Endothelial cell of umbilical vein (primary cell): ENCODE results near the gene RAD51B. TPM values are rescaled to one million over a fixed set of nuclear protein-coding genes. Genes with fewer than 3 reads are reported as not detected.

Experiments used
- BruUV-seq: library from RNA; stranded (reverse); fragments of 400-500 nt; replicated peaks from 2 replicates; lab custom pipeline; 2021; lab: Mats Ljungman, UMichigan
- CTCF ChIA-PET: fragments of 300-600, 350-600 bp; sonication (Branson Sonifier 250); formaldehyde crosslinking; loops from one replicate; lab custom pipeline; 2021; ENCODE audit warnings: antibody characterized with exemption, inconsistent platforms; lab: Charles Lee
- POLR2A ChIA-PET: fragments of 300-600, 350-600 bp; sonication (Branson Sonifier 250); formaldehyde crosslinking; loops from one replicate; lab custom pipeline; 2021; ENCODE audit warnings: antibody characterized with exemption, inconsistent platforms; lab: Charles Lee
- DNase-seq: peaks from one replicate; pipeline ENCODE4 v3.0.0-alpha.2; 2011; ENCODE audit warnings: low read depth, low spot score
- FAIRE-seq: peaks from 2 replicates; lab custom pipeline; 2011; peaks lifted over from hg19 to GRCh38; lab: Jason Lieb, UNC
- H2AFZ ChIP-seq: 2 replicates; pipeline ENCODE4 v1.6.0; 2012; ENCODE audit warnings: low read depth, low read length, control low read depth, inconsistent platforms
- H3K27ac ChIP-seq: 2 replicates; pipeline ENCODE4 v1.5.1; 2011; ENCODE audit warnings: low read depth, mild to moderate bottlenecking, control low read depth, low read length, moderate library complexity; ENCODE audit not compliant: insufficient read depth
- H3K27me3 ChIP-seq, 2 experiments: 2 replicates each; pipeline versions ENCODE4 v1.6.0 to v1.6.1; 2011; ENCODE audit warnings: low read length in 2 of 2, mixed read lengths in 1 of 2; ENCODE audit not compliant: control insufficient read depth in 2 of 2, insufficient read depth in 2 of 2
- H3K36me3 ChIP-seq, 2 experiments: 2 replicates in 1 of 2; 3 replicates in 1 of 2; pipeline ENCODE4 v1.5.1; 2011; ENCODE audit warnings: low read length in 2 of 2, mild to moderate bottlenecking in 1 of 2, moderate library complexity in 1 of 2; ENCODE audit not compliant: control insufficient read depth in 2 of 2, insufficient read depth in 2 of 2; ENCODE audit errors: extremely low read depth in 1 of 2
- H3K4me1 ChIP-seq: 3 replicates; pipeline ENCODE4 v1.5.1; 2011; ENCODE audit warnings: mild to moderate bottlenecking, low read length; ENCODE audit not compliant: control insufficient read depth, insufficient read depth; ENCODE audit errors: extremely low read depth
- H3K4me2 ChIP-seq: 2 replicates; pipeline ENCODE4 v1.6.1; 2011; ENCODE audit warnings: low read length, control low read depth, mixed read lengths; ENCODE audit not compliant: insufficient read depth
- H3K4me3 ChIP-seq, 3 experiments: fragments of 200-600 bp in 1 of 3; sonication (generic), shearing (Covaris generic) in 1 of 3; replicated peaks in 1 of 3; 2 replicates each; pipeline ENCODE4 v1.5.1; 2011 to 2016; ENCODE audit warnings: control low read depth in 3 of 3, low read length in 3 of 3, mild to moderate bottlenecking in 2 of 3, inconsistent platforms in 1 of 3, low read depth in 1 of 3, moderate library complexity in 1 of 3; ENCODE audit not compliant: insufficient read depth in 1 of 3
- H3K79me2 ChIP-seq: 2 replicates; pipeline ENCODE4 v1.6.0; 2012; ENCODE audit warnings: low read length, inconsistent platforms; ENCODE audit not compliant: control insufficient read depth, insufficient read depth
- H3K9ac ChIP-seq: replicated peaks from 2 replicates; pipeline ENCODE3; 2011; ENCODE audit warnings: low read length, control low read depth; ENCODE audit not compliant: insufficient read depth; ENCODE audit errors: extremely low read depth
- H3K9me1 ChIP-seq: replicated peaks from 3 replicates; pipeline ENCODE4 v1.6.0; 2011; ENCODE audit warnings: mild to moderate bottlenecking, low read length; ENCODE audit not compliant: control insufficient read depth, insufficient read depth; ENCODE audit errors: extremely low read depth
- H3K9me3 ChIP-seq: replicated peaks from 2 replicates; pipeline ENCODE4 v1.5.1; 2012; ENCODE audit warnings: low read length, inconsistent platforms; ENCODE audit not compliant: control insufficient read depth, insufficient read depth
- H4K20me1 ChIP-seq: replicated peaks from 2 replicates; pipeline ENCODE3; 2011; ENCODE audit warnings: mild to moderate bottlenecking, low read length; ENCODE audit not compliant: control insufficient read depth, insufficient read depth; ENCODE audit errors: extremely low read depth
- EZH2 ChIP-seq: IDR thresholded peaks from 2 replicates; pipeline ENCODE4 v1.6.1; 2012; ENCODE audit warnings: borderline replicate concordance, low read depth, mild to moderate bottlenecking, moderate library complexity, low read length, inconsistent platforms; ENCODE audit not compliant: severe bottlenecking
- FOS ChIP-seq: IDR thresholded peaks from 2 replicates; pipeline ENCODE4 v1.6.1; 2011; ENCODE audit warnings: mild to moderate bottlenecking, low read length, moderate library complexity, borderline replicate concordance; ENCODE audit not compliant: insufficient read depth
- GATA2 ChIP-seq: IDR thresholded peaks from 2 replicates; pipeline ENCODE4 v1.7.0; 2011; ENCODE audit warnings: low read depth, mild to moderate bottlenecking, moderate library complexity, mixed read lengths, low read length; ENCODE audit not compliant: insufficient read length, insufficient read depth
- JUN ChIP-seq: IDR thresholded peaks from 2 replicates; pipeline ENCODE4 v1.6.1; 2011; ENCODE audit warnings: borderline replicate concordance, low read depth; ENCODE audit not compliant: insufficient read length, insufficient read depth
- MAX ChIP-seq: IDR thresholded peaks from 2 replicates; pipeline ENCODE4 v1.6.1; 2011; ENCODE audit not compliant: insufficient read depth, insufficient read length
- POLR2A ChIP-seq: IDR thresholded peaks from 2 replicates; pipeline ENCODE4 v1.6.1; 2012; ENCODE audit warnings: low read depth, mild to moderate bottlenecking, control low read depth, low read length
- POLR2AphosphoS5 ChIP-seq: IDR thresholded peaks from 2 replicates; pipeline ENCODE4 v1.6.1; 2012; ENCODE audit warnings: low read depth, mild to moderate bottlenecking, control low read depth, low read length, moderate library complexity; ENCODE audit not compliant: insufficient read depth
- dilution Hi-C: fragments of 300-500 bp; cut with MboI; formaldehyde crosslinking; loops from one replicate; pipeline ENCODE4 v1.15.0; 2019; ENCODE audit warnings: low sequenced_read_pairs; ENCODE audit not compliant: extremely low pct_ligation_motif_present
- intact Hi-C: fragments of 100-400 bp; cut with micrococcal nuclease; formaldehyde crosslinking; loops from one replicate; pipeline ENCODE4 v1.10.0; 2022
- polyA plus RNA-seq, 4 experiments: library from polyadenylated mRNA; depleted of rRNA in 3 of 4; stranded (reverse) in 3 of 4; unstranded in 1 of 4; fragments of >200 nt; gene quantifications; 2 replicates each; pipeline versions ENCODE4 v1.2.1 to v1.2.3, GENCODE V29; 2011 to 2012; ENCODE audit warnings: missing spikeins in 1 of 4
- total RNA-seq: library from RNA; stranded (reverse); gene quantifications from 2 replicates; pipeline ENCODE4 v1.2.3, GENCODE V29; 2021

The RAD51B gene
- total and polyA plus RNA-seq, 2 donors (not counting 3 experiments of a cell fraction or from before 2014, with no cell fraction given) = 3.9 to 19.0 TPM

GRCh38 chr14:68359022-68359836 lies 539.6 kb downstream of the RAD51B start:
- Histone ChIP-seq H3K9ac (no peak overlapping the region), H3K4me2 (no peak overlapping the region), H3K4me3 (no peak overlapping the region), H3K9me3 (no peaks in the 10 kb centered on the region), H3K27ac (no peak overlapping the region), H3K4me1 (peaks cover 15% of the 10 kb centered on the region), H3K79me2 (no peaks in the 10 kb centered on the region), H2AFZ (no peak overlapping the region), H3K9me1 (no peaks in the 10 kb centered on the region), H3K36me3 (no peaks in the 10 kb centered on the region), H4K20me1 (no peaks in the 10 kb centered on the region), H3K27me3 (no peaks in the 10 kb centered on the region)
- DNase-seq (no peak), FAIRE-seq (no peak)
- intact Hi-C loops (no loop called here), dilution Hi-C loops (no loop called here)
- POLR2A ChIA-PET = no interaction called here
- TF ChIP-seq EZH2 (no peak), MAX (no peak), GATA2 (no peak), POLR2AphosphoS5 (no peak), POLR2A (no peak), FOS (no peak), JUN (no peak)
- no TSS peak for BruUV-seq
- CTCF ChIA-PET = interaction anchor here (2.6 kb wide), 1 partner anchor 18 kb away, joined by 7 read pairs; no protein-coding TSS in a partner anchor
